IMR-90 (cell line): ENCODE results near the gene MYO10.

Experiments
- BHLHE40 ChIP-seq: fragments of 150-350 bp; IDR thresholded peaks from 2 replicates; pipeline ENCODE4 v1.6.1; 2016; ENCODE audit warnings: mild to moderate bottlenecking, low read depth, low read length
- CEBPB ChIP-seq: IDR thresholded peaks from 2 replicates; pipeline ENCODE4 v1.6.1; 2012; ENCODE audit warnings: low read depth, low read length, improper control_type of control experiment
- FOS ChIP-seq: fragments of 150-350 bp; IDR thresholded peaks from 2 replicates; pipeline ENCODE4 v1.6.1; 2016; ENCODE audit warnings: low read depth, low read length
- MAZ ChIP-seq: IDR thresholded peaks from 2 replicates; pipeline ENCODE4 v1.6.1; 2012; ENCODE audit warnings: low read depth, mild to moderate bottlenecking, low read length, improper control_type of control experiment, moderate library complexity, borderline replicate concordance
- POLR2A ChIP-seq: IDR thresholded peaks from 2 replicates; pipeline ENCODE4 v1.6.1; 2012; ENCODE audit warnings: mild to moderate bottlenecking, low read depth, low read length
- RAD21 ChIP-seq: IDR thresholded peaks from 2 replicates; pipeline ENCODE4 v1.6.1; 2012; ENCODE audit warnings: low read length, improper control_type of control experiment
- RCOR1 ChIP-seq: IDR thresholded peaks from 2 replicates; pipeline ENCODE4 v1.6.1; 2012; ENCODE audit warnings: mild to moderate bottlenecking, low read length, improper control_type of control experiment; ENCODE audit not compliant: insufficient replicate concordance
- RFX5 ChIP-seq: IDR thresholded peaks from 2 replicates; pipeline ENCODE4 v1.8.0; 2012; ENCODE audit warnings: low read depth, mild to moderate bottlenecking, low read length, moderate library complexity
- SMC3 ChIP-seq: fragments of 150-350 bp; IDR thresholded peaks from 2 replicates; pipeline ENCODE4 v1.6.1; 2016; ENCODE audit warnings: low read depth, mild to moderate bottlenecking, antibody characterized with exemption, low read length, moderate library complexity
- TF ChIP-seq, protein P1 (sequence below): fragments of 150-350 bp; IDR thresholded peaks from 2 replicates; pipeline ENCODE4 v1.6.1; 2017; ENCODE audit warnings: mild to moderate bottlenecking, antibody characterized with exemption, low read length, low read depth
- TF ChIP-seq, protein P2 (sequence below): conservative IDR thresholded peaks from 2 replicates; pipeline ENCODE4 v1.5.1; 2012; ENCODE audit warnings: mild to moderate bottlenecking, low read depth, low read length, improper control_type of control experiment

DNA sequence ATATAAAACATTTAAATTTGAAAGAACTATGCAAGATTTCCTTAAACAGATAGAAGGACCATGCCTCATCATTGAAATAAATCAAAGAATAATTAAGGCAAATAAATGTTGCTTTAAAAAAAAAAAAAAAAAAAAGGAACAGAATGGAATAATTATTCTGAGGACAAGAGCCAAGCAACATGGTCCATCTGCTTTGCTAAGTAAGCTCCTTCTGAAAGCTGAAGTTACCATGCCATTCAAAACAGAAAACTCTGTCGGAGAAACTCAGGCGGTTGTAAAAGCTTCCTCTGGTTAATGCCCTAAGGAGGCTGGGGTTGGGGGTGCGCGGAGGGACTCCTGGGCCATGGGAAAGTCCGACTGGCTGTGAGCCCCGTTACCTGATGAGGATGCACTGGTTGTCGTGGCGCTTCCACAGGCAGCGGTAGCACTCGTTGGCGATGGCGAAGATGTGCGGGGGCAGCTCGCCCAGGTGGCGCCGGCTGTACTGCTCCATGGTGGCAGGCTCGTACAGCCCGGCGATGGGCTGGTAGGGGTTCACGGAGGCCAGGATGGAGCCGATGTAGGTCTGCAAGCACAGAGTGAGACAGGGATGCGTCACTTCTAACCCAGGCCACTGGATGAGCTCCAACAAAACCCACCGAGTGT lies 141.7 kb downstream of the MYO10 start:
- TF ChIP-seq, protein P1, sequence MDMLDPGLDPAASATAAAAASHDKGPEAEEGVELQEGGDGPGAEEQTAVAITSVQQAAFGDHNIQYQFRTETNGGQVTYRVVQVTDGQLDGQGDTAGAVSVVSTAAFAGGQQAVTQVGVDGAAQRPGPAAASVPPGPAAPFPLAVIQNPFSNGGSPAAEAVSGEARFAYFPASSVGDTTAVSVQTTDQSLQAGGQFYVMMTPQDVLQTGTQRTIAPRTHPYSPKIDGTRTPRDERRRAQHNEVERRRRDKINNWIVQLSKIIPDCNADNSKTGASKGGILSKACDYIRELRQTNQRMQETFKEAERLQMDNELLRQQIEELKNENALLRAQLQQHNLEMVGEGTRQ = no peak
- no peak for TF ChIP-seq POLR2A
- TF ChIP-seq, protein P2, sequence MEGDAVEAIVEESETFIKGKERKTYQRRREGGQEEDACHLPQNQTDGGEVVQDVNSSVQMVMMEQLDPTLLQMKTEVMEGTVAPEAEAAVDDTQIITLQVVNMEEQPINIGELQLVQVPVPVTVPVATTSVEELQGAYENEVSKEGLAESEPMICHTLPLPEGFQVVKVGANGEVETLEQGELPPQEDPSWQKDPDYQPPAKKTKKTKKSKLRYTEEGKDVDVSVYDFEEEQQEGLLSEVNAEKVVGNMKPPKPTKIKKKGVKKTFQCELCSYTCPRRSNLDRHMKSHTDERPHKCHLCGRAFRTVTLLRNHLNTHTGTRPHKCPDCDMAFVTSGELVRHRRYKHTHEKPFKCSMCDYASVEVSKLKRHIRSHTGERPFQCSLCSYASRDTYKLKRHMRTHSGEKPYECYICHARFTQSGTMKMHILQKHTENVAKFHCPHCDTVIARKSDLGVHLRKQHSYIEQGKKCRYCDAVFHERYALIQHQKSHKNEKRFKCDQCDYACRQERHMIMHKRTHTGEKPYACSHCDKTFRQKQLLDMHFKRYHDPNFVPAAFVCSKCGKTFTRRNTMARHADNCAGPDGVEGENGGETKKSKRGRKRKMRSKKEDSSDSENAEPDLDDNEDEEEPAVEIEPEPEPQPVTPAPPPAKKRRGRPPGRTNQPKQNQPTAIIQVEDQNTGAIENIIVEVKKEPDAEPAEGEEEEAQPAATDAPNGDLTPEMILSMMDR = no peak
- TF ChIP-seq FOS = no peak
- TF ChIP-seq RFX5 = no peak
- TF ChIP-seq SMC3 = no peak
- no peak for TF ChIP-seq BHLHE40
- no peak for TF ChIP-seq MAZ
- no peak for TF ChIP-seq CEBPB
- no peak for TF ChIP-seq RCOR1
- no peak for TF ChIP-seq RAD21
